ENCODE measurements around the gene FAM53C.

The FAM53C gene

DNA sequence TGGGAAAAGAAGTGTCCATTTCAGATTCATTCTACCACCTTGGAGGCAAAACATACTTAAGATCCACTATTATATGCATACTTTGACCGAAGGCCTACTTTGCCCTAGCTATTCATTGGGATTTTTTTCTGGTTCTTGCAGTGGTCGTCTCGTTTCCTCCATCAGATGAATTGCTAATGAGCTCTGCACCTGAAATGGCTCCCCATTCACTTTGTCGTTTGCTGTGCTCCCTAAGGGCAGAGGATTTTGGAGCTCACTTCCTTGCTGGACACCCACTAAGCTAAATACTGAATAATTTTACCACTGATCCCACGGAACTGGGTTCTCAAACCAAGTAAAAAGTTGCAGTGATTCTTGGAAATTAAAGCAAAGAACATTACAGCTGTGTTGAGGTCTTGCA, 16.3 kb downstream of the FAM53C start:
- TF ChIP-seq, protein P1, sequence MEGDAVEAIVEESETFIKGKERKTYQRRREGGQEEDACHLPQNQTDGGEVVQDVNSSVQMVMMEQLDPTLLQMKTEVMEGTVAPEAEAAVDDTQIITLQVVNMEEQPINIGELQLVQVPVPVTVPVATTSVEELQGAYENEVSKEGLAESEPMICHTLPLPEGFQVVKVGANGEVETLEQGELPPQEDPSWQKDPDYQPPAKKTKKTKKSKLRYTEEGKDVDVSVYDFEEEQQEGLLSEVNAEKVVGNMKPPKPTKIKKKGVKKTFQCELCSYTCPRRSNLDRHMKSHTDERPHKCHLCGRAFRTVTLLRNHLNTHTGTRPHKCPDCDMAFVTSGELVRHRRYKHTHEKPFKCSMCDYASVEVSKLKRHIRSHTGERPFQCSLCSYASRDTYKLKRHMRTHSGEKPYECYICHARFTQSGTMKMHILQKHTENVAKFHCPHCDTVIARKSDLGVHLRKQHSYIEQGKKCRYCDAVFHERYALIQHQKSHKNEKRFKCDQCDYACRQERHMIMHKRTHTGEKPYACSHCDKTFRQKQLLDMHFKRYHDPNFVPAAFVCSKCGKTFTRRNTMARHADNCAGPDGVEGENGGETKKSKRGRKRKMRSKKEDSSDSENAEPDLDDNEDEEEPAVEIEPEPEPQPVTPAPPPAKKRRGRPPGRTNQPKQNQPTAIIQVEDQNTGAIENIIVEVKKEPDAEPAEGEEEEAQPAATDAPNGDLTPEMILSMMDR (IDR thresholded peaks at IDR 0.05; ENCODE audit: extremely low read depth, insufficient read depth, missing control alignments), result no peak
- DNase-seq (ENCODE audit: low spot score), result no peak
- in situ Hi-C loops (cut with MboI; ENCODE audit: low pct_unique_long_range_greater_than_20kb, low sequenced_read_pairs, unreplicated experiment), result no loop called here

- DNase-seq (ENCODE audit: low spot score), result peak; percentile 77
- TF ChIP-seq, protein P1 (IDR thresholded peaks at IDR 0.05; ENCODE audit: extremely low read depth, insufficient read depth, missing control alignments), result no peak
- in situ Hi-C loops (cut with MboI; ENCODE audit: low pct_unique_long_range_greater_than_20kb, low sequenced_read_pairs, unreplicated experiment), result no loop called here
These were observed 16.9 kb downstream of the FAM53C start for GRCh38 chr5:138354926-138355378.

- no peak for DNase-seq (ENCODE audit: low spot score)
- TF ChIP-seq, protein P1 (IDR thresholded peaks at IDR 0.05; ENCODE audit: extremely low read depth, insufficient read depth, missing control alignments), result no peak
- in situ Hi-C loops (cut with MboI; ENCODE audit: low pct_unique_long_range_greater_than_20kb, low sequenced_read_pairs, unreplicated experiment), result no loop called here
These were observed 21.6 kb downstream of the FAM53C start for GRCh38 chr5:138359621-138360020.

- in situ Hi-C loops (cut with MboI; ENCODE audit: low pct_unique_long_range_greater_than_20kb, low sequenced_read_pairs, unreplicated experiment), result no loop called here
- TF ChIP-seq, protein P1 (IDR thresholded peaks at IDR 0.05; ENCODE audit: extremely low read depth, insufficient read depth, missing control alignments), result no peak
- no peak for DNase-seq (ENCODE audit: low spot score)
These were observed 22.9 kb downstream of the FAM53C start for GRCh38 chr5:138360941-138361452.

DNA sequence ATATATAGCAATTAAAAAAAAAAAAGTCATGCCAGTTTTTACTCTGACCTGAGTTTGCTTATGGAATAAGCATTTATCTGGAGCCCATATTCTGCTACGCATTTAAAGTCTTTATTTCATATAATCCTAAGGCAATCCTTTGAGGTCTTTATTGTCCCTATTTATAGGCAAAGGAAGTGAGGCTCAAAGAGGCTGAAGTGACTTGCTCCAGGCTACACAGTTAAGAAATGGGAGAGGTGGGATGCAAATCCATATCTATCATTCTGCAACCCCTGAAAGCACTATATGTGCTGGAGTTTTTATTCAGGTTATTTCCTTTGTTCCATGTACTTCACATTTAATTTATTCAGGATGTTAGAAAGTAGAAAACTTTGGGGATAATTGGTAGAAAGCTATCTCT, 26.5 kb downstream of the FAM53C start:
- in situ Hi-C loops (cut with MboI; ENCODE audit: low pct_unique_long_range_greater_than_20kb, low sequenced_read_pairs, unreplicated experiment), result no loop called here

DNA sequence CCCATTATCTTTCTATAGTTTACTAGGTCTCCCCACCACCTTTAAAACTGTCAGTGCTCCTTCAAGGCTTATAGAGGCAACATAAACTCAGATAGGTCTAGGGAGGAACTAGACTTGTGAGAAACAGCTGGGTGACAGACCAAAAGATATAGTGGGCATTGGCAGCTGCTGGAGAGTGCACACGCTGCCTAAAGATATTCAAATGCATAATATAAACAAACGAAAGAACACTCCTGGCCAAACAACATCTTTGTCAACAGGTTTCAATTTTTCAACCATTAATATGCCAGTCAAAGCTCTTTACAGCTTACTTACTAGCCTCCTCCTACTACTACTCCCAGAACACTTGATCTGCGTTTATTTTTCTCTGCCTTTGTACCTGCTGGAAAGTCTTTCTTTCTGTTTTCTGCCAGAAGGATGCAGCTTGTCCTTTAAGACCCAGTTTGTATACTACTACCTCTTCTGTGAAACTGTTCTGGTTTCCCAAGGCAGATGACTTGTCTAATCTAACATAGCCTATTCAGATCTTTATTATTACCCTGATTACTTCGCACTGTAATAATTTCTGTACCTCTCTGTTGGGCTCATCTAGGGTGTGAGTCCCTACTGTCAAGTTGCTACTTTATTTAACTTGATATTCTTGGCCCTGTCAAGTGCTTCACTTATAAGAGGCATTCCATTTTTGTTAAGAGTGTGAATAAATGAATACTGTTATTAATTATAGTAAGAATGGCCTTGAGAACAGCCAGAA, 28.7 kb downstream of the FAM53C start:
- in situ Hi-C loops (cut with MboI; ENCODE audit: low pct_unique_long_range_greater_than_20kb, low sequenced_read_pairs, unreplicated experiment), result no loop called here
- no peak for DNase-seq (ENCODE audit: low spot score)
- TF ChIP-seq, protein P1 (IDR thresholded peaks at IDR 0.05; ENCODE audit: extremely low read depth, insufficient read depth, missing control alignments), result no peak

More for the DNA sequence above, 26.5 kb downstream of the FAM53C start:
- DNase-seq (ENCODE audit: low spot score), result no peak
- TF ChIP-seq, protein P1 (IDR thresholded peaks at IDR 0.05; ENCODE audit: extremely low read depth, insufficient read depth, missing control alignments), result no peak

All from GM13977 (cell line).